Measurements from ENCODE around the gene CISH.

The CISH gene

GRCh38 chr3:50599115-50599715 is 12.4 kb downstream of the CISH start:
- DNase-seq (ENCODE audit: low spot score) (no peak), ATAC-seq (ENCODE audit: low read depth) (no peak)
- H3K4me3 ChIP-seq (ENCODE audit: severe bottlenecking): no peak overlapping the region
- H3K27ac ChIP-seq (ENCODE audit: poor library complexity, severe bottlenecking): no peak overlapping the region
- H3K27me3 ChIP-seq (ENCODE audit: insufficient read depth, poor library complexity, severe bottlenecking): no peaks in the 10 kb centered on the region
- no peak for TF ChIP-seq CTCF (IDR thresholded peaks at IDR 0.05; ENCODE audit: poor library complexity, severe bottlenecking)
- H3K4me1 ChIP-seq (ENCODE audit: insufficient read depth, poor library complexity, severe bottlenecking): peaks cover 28% of the 10 kb centered on the region
- no peaks in the 10 kb centered on the region for H3K9me3 ChIP-seq (ENCODE audit: severe bottlenecking)
- H3K36me3 ChIP-seq (ENCODE audit: low read depth): no peaks in the 10 kb centered on the region

- DNase-seq (ENCODE audit: low spot score) (no peak), ATAC-seq (ENCODE audit: low read depth) (no peak)
- Histone ChIP-seq H3K9me3 (ENCODE audit: severe bottlenecking) (no peaks in the 10 kb centered on the region), H3K4me1 (ENCODE audit: insufficient read depth, poor library complexity, severe bottlenecking) (peaks cover 9% of the 10 kb centered on the region), H3K4me3 (ENCODE audit: severe bottlenecking) (no peak overlapping the region), H3K27me3 (ENCODE audit: insufficient read depth, poor library complexity, severe bottlenecking) (no peaks in the 10 kb centered on the region), H3K27ac (ENCODE audit: poor library complexity, severe bottlenecking) (no peak overlapping the region), H3K36me3 (ENCODE audit: low read depth) (no peaks in the 10 kb centered on the region)
- no peak for TF ChIP-seq CTCF (IDR thresholded peaks at IDR 0.05; ENCODE audit: poor library complexity, severe bottlenecking)
These were observed 17.3 kb downstream of the CISH start for GRCh38 chr3:50594253-50594785.

- no peaks in the 10 kb centered on the region for H3K9me3 ChIP-seq (ENCODE audit: severe bottlenecking)
- no peak for DNase-seq (ENCODE audit: low spot score)
These were observed 19.0 kb downstream of the CISH start for GRCh38 chr3:50592568-50592967.

GRCh38 chr3:50591196-50591741 is 20.3 kb downstream of the CISH start:
- H3K9me3 ChIP-seq (ENCODE audit: severe bottlenecking): no peaks in the 10 kb centered on the region
- peak; percentile 2; the same call in 1 of the 3 replicates for ATAC-seq (ENCODE audit: low read depth)
- H3K36me3 ChIP-seq (ENCODE audit: low read depth): no peaks in the 10 kb centered on the region
- DNase-seq (ENCODE audit: low spot score): no peak
- no peaks in the 10 kb centered on the region for H3K27me3 ChIP-seq (ENCODE audit: insufficient read depth, poor library complexity, severe bottlenecking)
- peaks cover 9% of the 10 kb centered on the region for H3K4me1 ChIP-seq (ENCODE audit: insufficient read depth, poor library complexity, severe bottlenecking)
- TF ChIP-seq CTCF (IDR thresholded peaks at IDR 0.05; ENCODE audit: poor library complexity, severe bottlenecking): peak; percentile 41
- H3K4me3 ChIP-seq (ENCODE audit: severe bottlenecking): no peak overlapping the region
- peak overlapping the region; percentile 52 for H3K27ac ChIP-seq (ENCODE audit: poor library complexity, severe bottlenecking)

More at GRCh38 chr3:50592568-50592967, 19.0 kb downstream of the CISH start:
- Histone ChIP-seq H3K27me3 (ENCODE audit: insufficient read depth, poor library complexity, severe bottlenecking) (no peaks in the 10 kb centered on the region), H3K36me3 (ENCODE audit: low read depth) (no peaks in the 10 kb centered on the region), H3K4me3 (ENCODE audit: severe bottlenecking) (no peak overlapping the region), H3K4me1 (ENCODE audit: insufficient read depth, poor library complexity, severe bottlenecking) (peaks cover 9% of the 10 kb centered on the region), H3K27ac (ENCODE audit: poor library complexity, severe bottlenecking) (no peak overlapping the region)
- TF ChIP-seq CTCF (IDR thresholded peaks at IDR 0.05; ENCODE audit: poor library complexity, severe bottlenecking): no peak
- no peak for ATAC-seq (ENCODE audit: low read depth)

Data from RWPE2 (cell line).